Type B pancreatic cell (in vitro differentiated cells): Measurements from ENCODE around the gene PROK1. TPM values are rescaled to one million over a fixed set of nuclear protein-coding genes. Genes with fewer than 3 reads are reported as not detected.

Experiments
- DNase-seq: peaks from one replicate; pipeline ENCODE4 v3.0.0; 2021; ENCODE audit warnings: mixed read lengths; ENCODE audit not compliant: unreplicated experiment; ENCODE audit errors: extremely low spot score
- H3K27ac Mint-ChIP-seq: 2 replicates; pipeline ENCODE4 v1.8.0; 2021; ENCODE audit warnings: mild to moderate bottlenecking, mixed read lengths
- H3K27me3 Mint-ChIP-seq: 2 replicates; pipeline ENCODE4 v1.8.0; 2021; ENCODE audit warnings: mixed read lengths
- H3K36me3 Mint-ChIP-seq: 2 replicates; pipeline ENCODE4 v1.8.0; 2021; ENCODE audit warnings: mixed read lengths
- H3K4me1 Mint-ChIP-seq: one replicate; pipeline ENCODE4 v1.8.0; 2021; ENCODE audit warnings: mixed read lengths; ENCODE audit not compliant: unreplicated experiment
- H3K4me3 Mint-ChIP-seq: 2 replicates; pipeline ENCODE4 v1.8.0; 2021; ENCODE audit warnings: mild to moderate bottlenecking, mixed read lengths
- H3K9me3 Mint-ChIP-seq: 2 replicates; pipeline ENCODE4 v1.8.0; 2021; ENCODE audit warnings: mixed read lengths
- total RNA-seq: library from RNA; stranded (reverse); gene quantifications from 2 replicates; pipeline ENCODE4 v1.2.1, GENCODE V29; 2021; ENCODE audit warnings: low replicate concordance
- TF ChIP-seq, protein P1 (sequence below): fragments of 200-600 bp; sonication (generic); conservative IDR thresholded peaks from 2 replicates; pipeline ENCODE4 v1.5.0; 2021; ENCODE audit warnings: antibody characterized with exemption, mild to moderate bottlenecking

Gene PROK1
- total RNA-seq, 1 donor from 2014 or later, result 0.29 TPM

DNA sequence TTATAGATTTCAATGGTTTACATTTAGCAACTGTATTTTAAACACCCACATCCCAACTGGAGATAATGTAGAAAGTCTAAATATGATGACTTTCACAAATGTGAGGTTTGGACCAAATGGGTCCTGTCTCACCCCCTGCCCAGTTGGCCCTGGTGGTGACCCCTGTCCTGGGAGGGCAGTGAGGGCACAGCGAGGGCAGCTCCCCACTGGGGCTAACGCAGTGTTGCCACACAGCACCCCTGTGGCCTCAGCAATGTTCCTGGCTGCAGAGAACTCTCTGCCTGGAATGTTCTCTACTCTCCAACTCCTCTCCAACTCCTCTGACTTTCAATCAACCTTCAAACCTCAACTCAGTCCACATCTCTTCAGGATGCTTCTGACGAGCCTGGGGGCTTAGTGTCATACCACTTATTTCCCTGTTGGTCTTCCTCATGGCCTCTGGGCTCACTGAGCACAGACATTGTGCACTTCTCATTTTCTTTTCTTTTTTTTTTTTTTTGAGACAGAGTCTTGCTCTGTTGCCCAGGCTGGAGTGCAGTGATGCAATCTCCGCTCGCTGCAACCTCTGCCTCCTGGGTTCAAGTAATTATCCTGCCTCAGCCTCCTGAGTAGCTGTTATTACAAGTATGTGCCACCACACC lies 42.2 kb downstream of the PROK1 start:
- no peak for DNase-seq
- Mint-ChIP-seq H3K4me1 (peaks cover 6% of the 10 kb centered on the region), H3K9me3 (no peaks in the 10 kb centered on the region), H3K36me3 (no peaks in the 10 kb centered on the region), H3K27ac (no peak overlapping the region), H3K27me3 (peaks cover 13% of the 10 kb centered on the region), H3K4me3 (no peak overlapping the region)
- TF ChIP-seq, protein P1, sequence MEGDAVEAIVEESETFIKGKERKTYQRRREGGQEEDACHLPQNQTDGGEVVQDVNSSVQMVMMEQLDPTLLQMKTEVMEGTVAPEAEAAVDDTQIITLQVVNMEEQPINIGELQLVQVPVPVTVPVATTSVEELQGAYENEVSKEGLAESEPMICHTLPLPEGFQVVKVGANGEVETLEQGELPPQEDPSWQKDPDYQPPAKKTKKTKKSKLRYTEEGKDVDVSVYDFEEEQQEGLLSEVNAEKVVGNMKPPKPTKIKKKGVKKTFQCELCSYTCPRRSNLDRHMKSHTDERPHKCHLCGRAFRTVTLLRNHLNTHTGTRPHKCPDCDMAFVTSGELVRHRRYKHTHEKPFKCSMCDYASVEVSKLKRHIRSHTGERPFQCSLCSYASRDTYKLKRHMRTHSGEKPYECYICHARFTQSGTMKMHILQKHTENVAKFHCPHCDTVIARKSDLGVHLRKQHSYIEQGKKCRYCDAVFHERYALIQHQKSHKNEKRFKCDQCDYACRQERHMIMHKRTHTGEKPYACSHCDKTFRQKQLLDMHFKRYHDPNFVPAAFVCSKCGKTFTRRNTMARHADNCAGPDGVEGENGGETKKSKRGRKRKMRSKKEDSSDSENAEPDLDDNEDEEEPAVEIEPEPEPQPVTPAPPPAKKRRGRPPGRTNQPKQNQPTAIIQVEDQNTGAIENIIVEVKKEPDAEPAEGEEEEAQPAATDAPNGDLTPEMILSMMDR, result no peak

DNA sequence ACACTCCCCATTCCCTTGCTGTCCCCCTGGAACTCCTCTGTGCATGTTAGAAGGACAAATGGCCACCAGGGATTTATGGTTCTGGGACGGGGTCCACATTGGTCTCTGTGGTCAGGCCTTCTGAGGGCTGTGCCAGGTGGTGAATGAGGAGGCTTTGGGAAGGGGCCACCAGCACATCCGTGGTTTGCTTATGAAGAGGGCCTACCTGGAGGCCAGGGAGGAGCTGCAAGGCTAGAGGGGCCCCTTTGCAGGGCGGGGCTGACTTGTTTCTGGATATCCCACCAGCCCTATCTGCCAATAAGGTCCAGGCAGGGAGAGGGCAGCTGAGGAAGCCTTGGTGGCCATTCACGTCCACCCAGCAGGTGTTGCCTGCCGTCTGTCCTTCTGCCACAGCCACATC lies 43.1 kb downstream of the PROK1 start:
- no peak for DNase-seq
- Mint-ChIP-seq H3K9me3 (no peaks in the 10 kb centered on the region), H3K27me3 (peaks cover 13% of the 10 kb centered on the region), H3K4me3 (no peak overlapping the region), H3K36me3 (no peaks in the 10 kb centered on the region), H3K27ac (no peak overlapping the region), H3K4me1 (peaks cover 6% of the 10 kb centered on the region)
- TF ChIP-seq, protein P1, result no peak

DNA sequence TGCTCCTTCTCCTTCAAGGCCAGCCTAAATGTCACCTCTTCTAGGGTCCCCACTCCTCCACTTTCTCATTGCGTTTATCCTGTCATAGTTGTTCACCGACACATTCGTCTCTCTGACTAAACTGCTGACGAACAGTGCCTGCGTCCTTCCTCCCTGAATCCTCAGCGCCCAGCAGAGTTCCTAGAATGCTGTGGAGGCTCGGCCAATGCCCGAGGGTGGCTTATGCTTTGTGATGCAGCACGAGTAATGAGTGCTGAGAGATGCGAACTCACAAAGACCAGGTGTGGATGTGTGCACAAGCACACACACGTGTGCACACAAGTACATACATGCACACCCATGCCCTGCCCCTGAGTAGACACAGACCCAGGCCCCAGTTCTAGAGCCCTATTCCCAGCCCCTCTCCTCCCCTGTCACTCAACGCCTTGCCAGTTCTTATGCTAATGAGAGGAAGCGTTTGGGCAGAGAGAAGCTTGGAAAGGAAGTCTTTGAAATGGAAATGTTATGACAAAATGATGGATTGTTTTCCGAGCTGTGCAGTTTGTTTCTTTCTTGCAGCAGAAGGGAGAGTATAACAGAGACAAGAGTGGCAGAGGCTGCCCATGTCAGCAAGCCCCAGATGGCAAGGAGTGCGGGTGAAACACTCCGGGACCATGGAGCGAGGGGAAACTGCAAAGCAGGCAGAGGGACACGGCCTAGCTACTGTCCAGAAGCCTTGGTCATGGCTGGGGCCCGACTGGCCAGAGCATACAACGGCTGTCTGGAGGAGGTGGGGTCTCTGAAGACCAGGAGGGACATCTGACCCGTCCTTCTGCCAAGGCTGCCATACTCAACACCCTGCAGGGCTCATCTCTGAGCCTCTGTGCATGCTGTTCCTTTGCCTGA lies 43.8 kb downstream of the PROK1 start:
- peaks cover 13% of the 10 kb centered on the region for H3K27me3 Mint-ChIP-seq
- H3K4me1 Mint-ChIP-seq, result peaks cover 6% of the 10 kb centered on the region
- H3K27ac Mint-ChIP-seq, result no peak overlapping the region
- DNase-seq, result no peak
- no peaks in the 10 kb centered on the region for H3K9me3 Mint-ChIP-seq
- no peak overlapping the region for H3K4me3 Mint-ChIP-seq
- H3K36me3 Mint-ChIP-seq, result no peaks in the 10 kb centered on the region
- TF ChIP-seq, protein P1, result no peak

DNA sequence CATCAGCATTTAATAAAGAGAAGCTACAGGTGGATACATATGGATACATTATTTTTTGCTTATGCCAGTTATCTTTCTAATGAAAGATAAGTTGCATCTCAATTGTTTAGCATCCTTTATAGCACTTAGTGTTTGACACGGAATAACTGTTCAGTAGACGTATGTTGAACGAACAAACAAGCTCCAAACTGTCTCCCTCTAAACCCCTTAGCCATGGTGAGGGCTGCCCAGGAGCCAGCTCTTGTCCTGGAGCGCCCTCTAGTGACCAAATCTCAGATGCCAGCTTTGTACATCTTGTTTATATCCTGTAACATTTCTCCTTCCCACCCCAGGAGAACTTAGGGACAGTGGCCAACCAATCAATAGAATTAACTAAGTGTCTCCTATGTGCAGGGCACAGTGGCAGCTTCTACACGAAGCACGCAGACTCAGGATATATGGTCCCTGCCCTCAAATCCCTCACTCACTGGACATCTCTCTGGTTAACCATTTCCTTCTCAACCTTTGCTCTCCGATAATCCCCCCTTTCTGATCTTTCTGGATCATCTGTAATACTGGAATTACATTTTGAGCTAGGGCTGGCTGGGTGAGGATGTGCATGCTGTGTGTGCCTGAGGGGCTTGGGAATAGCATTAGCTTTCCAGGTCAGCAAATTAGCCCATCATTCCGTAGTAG lies 45.1 kb downstream of the PROK1 start:
- Mint-ChIP-seq H3K27ac (no peak overlapping the region), H3K36me3 (no peaks in the 10 kb centered on the region), H3K9me3 (no peaks in the 10 kb centered on the region), H3K4me1 (peaks cover 6% of the 10 kb centered on the region), H3K27me3 (peaks cover 17% of the 10 kb centered on the region), H3K4me3 (no peak overlapping the region)
- TF ChIP-seq, protein P1, result peak; percentile 97
- DNase-seq, result peak; percentile 80

DNA sequence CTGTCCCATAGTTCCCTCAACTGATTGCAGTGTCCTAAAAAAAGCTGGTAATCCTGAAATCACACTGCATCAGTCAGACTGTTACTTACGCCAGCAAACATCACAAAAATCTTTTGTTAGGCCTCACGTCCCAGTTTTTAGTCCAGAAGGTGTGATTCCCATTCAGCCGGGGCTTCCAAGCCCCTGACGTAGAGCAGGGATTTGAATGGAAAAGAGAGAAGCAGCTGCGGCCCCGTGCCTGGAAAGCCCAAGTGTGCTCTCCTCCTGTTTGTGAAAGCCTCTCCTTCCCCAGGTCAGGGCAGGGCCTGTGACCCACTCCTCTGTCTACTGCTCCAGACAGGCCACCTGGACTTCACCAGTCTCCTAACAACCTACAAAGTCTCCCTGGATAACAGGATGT lies 47.3 kb downstream of the PROK1 start:
- no peak overlapping the region for H3K4me3 Mint-ChIP-seq
- no peak overlapping the region for H3K27ac Mint-ChIP-seq
- H3K9me3 Mint-ChIP-seq, result no peaks in the 10 kb centered on the region
- no peaks in the 10 kb centered on the region for H3K36me3 Mint-ChIP-seq
- H3K4me1 Mint-ChIP-seq, result peaks cover 6% of the 10 kb centered on the region
- TF ChIP-seq, protein P1, result no peak
- H3K27me3 Mint-ChIP-seq, result peaks cover 22% of the 10 kb centered on the region
- no peak for DNase-seq
